Right lobe of liver (tissue), 4 donors: ENCODE measurements around the gene OPA3.

Experiments
- POLR2A ChIP-seq: fragments of 450-650 bp; IDR thresholded peaks from one replicate; pipeline ENCODE4 v1.6.1; 2017; ENCODE audit warnings: antibody characterized with exemption, mild to moderate bottlenecking
- TF ChIP-seq, protein P1 (sequence below), 4 donors: fragments of 200-600 bp in 3 of 4; fragments of 450-650 bp in 1 of 4; IDR thresholded peaks; one replicate each; pipeline versions ENCODE4 v1.5.1 to v1.8.0; 2016 to 2022; ENCODE audit warnings: antibody characterized with exemption in 4 of 4, mild to moderate bottlenecking in 2 of 4
- donor health status: DM: no; HTN: no; CAD: no.
- donor health status: DM: no; HTN: no; CAD: no.
- donor health status: DM: no; HTN: yes; CAD: no.

DNA sequence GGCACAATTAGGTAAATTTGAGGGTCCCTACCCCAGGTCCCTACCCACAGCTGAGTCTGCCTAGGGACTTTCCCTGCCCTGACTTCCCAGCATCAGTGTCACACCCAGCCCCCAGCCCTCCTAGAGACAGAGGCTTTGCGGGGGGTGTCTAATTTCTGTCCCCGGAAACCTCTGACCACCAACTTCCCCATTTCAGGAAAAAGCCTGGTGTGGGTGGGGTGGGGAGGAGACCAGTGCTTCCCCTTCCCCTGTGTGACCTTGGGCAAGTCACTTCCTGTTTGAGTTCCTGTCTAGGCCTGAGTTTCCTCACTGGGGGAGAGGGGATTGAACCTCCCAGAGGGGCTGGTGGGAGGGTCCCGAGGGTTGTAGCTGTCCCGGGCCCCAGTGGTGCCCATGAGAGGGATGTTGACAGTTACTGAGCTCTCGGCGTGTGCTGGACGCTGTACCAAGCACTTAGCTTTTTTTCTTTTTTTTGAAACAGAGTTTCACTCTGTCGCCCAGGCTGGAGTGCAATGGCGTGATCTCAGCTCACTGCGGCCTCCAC is 69.4 kb downstream of the OPA3 start:
- TF ChIP-seq, protein P1, sequence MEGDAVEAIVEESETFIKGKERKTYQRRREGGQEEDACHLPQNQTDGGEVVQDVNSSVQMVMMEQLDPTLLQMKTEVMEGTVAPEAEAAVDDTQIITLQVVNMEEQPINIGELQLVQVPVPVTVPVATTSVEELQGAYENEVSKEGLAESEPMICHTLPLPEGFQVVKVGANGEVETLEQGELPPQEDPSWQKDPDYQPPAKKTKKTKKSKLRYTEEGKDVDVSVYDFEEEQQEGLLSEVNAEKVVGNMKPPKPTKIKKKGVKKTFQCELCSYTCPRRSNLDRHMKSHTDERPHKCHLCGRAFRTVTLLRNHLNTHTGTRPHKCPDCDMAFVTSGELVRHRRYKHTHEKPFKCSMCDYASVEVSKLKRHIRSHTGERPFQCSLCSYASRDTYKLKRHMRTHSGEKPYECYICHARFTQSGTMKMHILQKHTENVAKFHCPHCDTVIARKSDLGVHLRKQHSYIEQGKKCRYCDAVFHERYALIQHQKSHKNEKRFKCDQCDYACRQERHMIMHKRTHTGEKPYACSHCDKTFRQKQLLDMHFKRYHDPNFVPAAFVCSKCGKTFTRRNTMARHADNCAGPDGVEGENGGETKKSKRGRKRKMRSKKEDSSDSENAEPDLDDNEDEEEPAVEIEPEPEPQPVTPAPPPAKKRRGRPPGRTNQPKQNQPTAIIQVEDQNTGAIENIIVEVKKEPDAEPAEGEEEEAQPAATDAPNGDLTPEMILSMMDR (IDR thresholded peaks at IDR 0.05) = no peak
- TF ChIP-seq POLR2A = no peak
